Inflammatory macrophage (primary cell): ENCODE measurements around the gene SMC5.
"Not testable (repeated sequence)": the region's sequence is repeated elsewhere in the genome, so short reads cannot be mapped to it uniquely, and the experiment has no call there.

Experiments
- DNase-seq, 2 donors: peaks; one replicate each; pipeline ENCODE4 v3.0.0-alpha.2; 2020 to 2022

The SMC5 gene

GRCh38 chr9:70263421-70263820 lies 4.6 kb downstream of the SMC5 start:
- DNase-seq = no peak

GRCh38 chr9:70278305-70278704 lies 19.5 kb downstream of the SMC5 start:
- DNase-seq = no peak

GRCh38 chr9:70283848-70284247 lies 25.1 kb downstream of the SMC5 start:
- DNase-seq = no peak

GRCh38 chr9:70285246-70285645 lies 26.5 kb downstream of the SMC5 start:
- no peak for DNase-seq

- no peak for DNase-seq
Observed at GRCh38 chr9:70285981-70286598, 27.3 kb downstream of the SMC5 start.

- DNase-seq = no peak
Observed at GRCh38 chr9:70290626-70291025, 31.8 kb downstream of the SMC5 start.

GRCh38 chr9:70291446-70291845 lies 32.7 kb downstream of the SMC5 start:
- no peak for DNase-seq

GRCh38 chr9:70292253-70292652 lies 33.5 kb downstream of the SMC5 start:
- no peak for DNase-seq

- no peak for DNase-seq
Observed at GRCh38 chr9:70293214-70293613, 34.4 kb downstream of the SMC5 start.

- no peak for DNase-seq
Observed at GRCh38 chr9:70297141-70297540, 38.4 kb downstream of the SMC5 start.

GRCh38 chr9:70298245-70298771 lies 39.5 kb downstream of the SMC5 start:
- DNase-seq = no peak

- no peak for DNase-seq
Observed at GRCh38 chr9:70303268-70303667, 44.5 kb downstream of the SMC5 start.

- DNase-seq = no peak
Observed at GRCh38 chr9:70304810-70305209, 46.0 kb downstream of the SMC5 start.

- DNase-seq = no peak
Observed at GRCh38 chr9:70315389-70315788, 56.6 kb downstream of the SMC5 start.

GRCh38 chr9:70318002-70318401 lies 59.2 kb downstream of the SMC5 start:
- DNase-seq = no peak

- DNase-seq = no peak
Observed at GRCh38 chr9:70322096-70322495, 63.3 kb downstream of the SMC5 start.

- DNase-seq = peak; percentile 80 to 83
Observed at GRCh38 chr9:70324963-70325362, 66.2 kb downstream of the SMC5 start.

- not testable (repeated sequence) for DNase-seq
Observed at GRCh38 chr9:70328625-70329024, 69.8 kb downstream of the SMC5 start.

- peak in 1 of 2 donors; percentile 66 for DNase-seq
Observed at GRCh38 chr9:70340572-70340971, 81.8 kb downstream of the SMC5 start.

GRCh38 chr9:70347046-70347445 lies 88.3 kb downstream of the SMC5 start:
- DNase-seq = no peak

- no peak for DNase-seq
Observed at GRCh38 chr9:70352356-70352755, 93.6 kb downstream of the SMC5 start.

- DNase-seq = peak in 1 of 2 donors; percentile 9
Observed at GRCh38 chr9:70352802-70353201, 94.0 kb downstream of the SMC5 start.

GRCh38 chr9:70355801-70356200 lies 97.0 kb downstream of the SMC5 start:
- no peak for DNase-seq

GRCh38 chr9:70362952-70363351 lies 104.2 kb downstream of the SMC5 start:
- no peak for DNase-seq

GRCh38 chr9:70363760-70364159 lies 105.0 kb downstream of the SMC5 start:
- DNase-seq = no peak
